GM18951 (cell line): Measurements from ENCODE around the gene PBX4.

Source experiments
- POLR2A ChIP-seq: IDR thresholded peaks from 4 replicates; pipeline ENCODE4 v1.6.1; 2011; ENCODE audit warnings: mild to moderate bottlenecking; ENCODE audit not compliant: insufficient read length, insufficient read depth; ENCODE audit errors: extremely low read depth
- in situ Hi-C: fragments of 300-500 bp; cut with MboI; formaldehyde crosslinking; loops from one replicate; pipeline ENCODE4 v1.12.0; 2022; ENCODE audit warnings: low sequenced_read_pairs, mixed read lengths, inconsistent platforms; ENCODE audit not compliant: unreplicated experiment

PBX4 gene

GRCh38 chr19:19514881-19515641 lies 103.4 kb downstream of the PBX4 start, which contains the start of gene TSSK6:
TSSK6 (minus strand) TSS chr19:19515548; CDS start chr19:19515427, 121 bp downstream.
- TF ChIP-seq POLR2A, result no peak
- in situ Hi-C loops, result no loop called here

GRCh38 chr19:19514215-19514657 lies 104.3 kb downstream of the PBX4 start:
- in situ Hi-C loops, result no loop called here
- TF ChIP-seq POLR2A, result no peak

- TF ChIP-seq POLR2A, result no peak
- in situ Hi-C loops, result no loop called here
Measured at GRCh38 chr19:19513682-19514081, 104.8 kb downstream of the PBX4 start.
